KMS-11 (cell line): ENCODE results near the gene CLMN.

ENCODE experiments used
- H2AFZ ChIP-seq: fragments of 200-600 bp; sonication (generic); 2 replicates; pipeline ENCODE4 v1.6.1; 2016; ENCODE audit warnings: antibody characterized with exemption, mixed run types, low read depth
- H3K27ac ChIP-seq: fragments of 200-600 bp; sonication (generic); 2 replicates; pipeline ENCODE4 v1.6.1; 2016; ENCODE audit warnings: mild to moderate bottlenecking, mixed run types
- H3K27me3 ChIP-seq: fragments of 200-600 bp; sonication (generic); 2 replicates; pipeline ENCODE4 v1.6.1; 2017; ENCODE audit warnings: mild to moderate bottlenecking, low read depth, mixed run types, moderate library complexity; ENCODE audit not compliant: insufficient read depth
- H3K36me3 ChIP-seq: fragments of 200-600 bp; sonication (generic); 2 replicates; pipeline ENCODE4 v1.6.1; 2017; ENCODE audit warnings: mild to moderate bottlenecking, mixed run types; ENCODE audit not compliant: insufficient read depth
- H3K4me1 ChIP-seq: fragments of 200-600 bp; sonication (generic); 2 replicates; pipeline ENCODE4 v1.6.1; 2016; ENCODE audit warnings: mild to moderate bottlenecking, low read depth, mixed run types; ENCODE audit not compliant: poor library complexity, severe bottlenecking
- H3K4me2 ChIP-seq: fragments of 200-600 bp; sonication (generic); 2 replicates; pipeline ENCODE4 v1.7.0; 2016; ENCODE audit warnings: mild to moderate bottlenecking, mixed run types
- H3K4me3 ChIP-seq: fragments of 200-600 bp; sonication (generic); IDR thresholded peaks from 2 replicates; pipeline ENCODE4 v1.6.1; 2017; ENCODE audit warnings: low read depth, low read length, mixed read lengths; ENCODE audit not compliant: insufficient read depth
- H3K79me2 ChIP-seq: fragments of 200-600 bp; sonication (generic); 2 replicates; pipeline ENCODE4 v1.6.1; 2016; ENCODE audit warnings: low read depth, mixed run types; ENCODE audit not compliant: insufficient read depth
- H3K9ac ChIP-seq: fragments of 200-600 bp; sonication (generic); 2 replicates; pipeline ENCODE4 v1.6.1; 2016; ENCODE audit warnings: mild to moderate bottlenecking, mixed run types
- H4K20me1 ChIP-seq: fragments of 200-600 bp; sonication (generic); 2 replicates; pipeline ENCODE4 v1.6.1; 2016; ENCODE audit warnings: mild to moderate bottlenecking, mixed run types; ENCODE audit not compliant: insufficient read depth
- TF ChIP-seq, protein P1 (sequence below): fragments of 200-600 bp; sonication (generic); conservative IDR thresholded peaks from 2 replicates; pipeline ENCODE4 v1.6.1; 2017; ENCODE audit warnings: low read depth, mild to moderate bottlenecking, antibody characterized with exemption, low read length, moderate library complexity, mixed read lengths

CLMN gene

DNA sequence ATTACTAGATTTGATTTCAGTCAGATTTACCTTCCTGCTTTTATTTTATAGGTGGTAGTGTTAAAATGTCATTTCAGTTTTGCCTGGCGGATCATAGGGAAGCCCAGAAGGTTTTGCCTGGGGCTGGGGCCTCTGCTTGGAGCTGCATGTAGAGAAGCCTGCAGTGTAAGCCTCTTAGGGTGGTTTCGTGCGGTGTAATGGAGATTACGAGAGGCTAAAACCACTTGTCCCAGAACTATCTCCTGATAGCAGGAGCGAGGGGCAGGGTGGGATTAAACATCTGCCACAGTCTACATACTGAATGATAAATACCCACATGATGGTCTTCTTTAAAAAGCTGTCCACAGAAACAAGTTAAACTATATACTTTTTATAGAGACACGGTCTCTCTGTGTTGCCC is 127.4 kb downstream of the CLMN start:
- H3K79me2 ChIP-seq, result no peaks in the 10 kb centered on the region

DNA sequence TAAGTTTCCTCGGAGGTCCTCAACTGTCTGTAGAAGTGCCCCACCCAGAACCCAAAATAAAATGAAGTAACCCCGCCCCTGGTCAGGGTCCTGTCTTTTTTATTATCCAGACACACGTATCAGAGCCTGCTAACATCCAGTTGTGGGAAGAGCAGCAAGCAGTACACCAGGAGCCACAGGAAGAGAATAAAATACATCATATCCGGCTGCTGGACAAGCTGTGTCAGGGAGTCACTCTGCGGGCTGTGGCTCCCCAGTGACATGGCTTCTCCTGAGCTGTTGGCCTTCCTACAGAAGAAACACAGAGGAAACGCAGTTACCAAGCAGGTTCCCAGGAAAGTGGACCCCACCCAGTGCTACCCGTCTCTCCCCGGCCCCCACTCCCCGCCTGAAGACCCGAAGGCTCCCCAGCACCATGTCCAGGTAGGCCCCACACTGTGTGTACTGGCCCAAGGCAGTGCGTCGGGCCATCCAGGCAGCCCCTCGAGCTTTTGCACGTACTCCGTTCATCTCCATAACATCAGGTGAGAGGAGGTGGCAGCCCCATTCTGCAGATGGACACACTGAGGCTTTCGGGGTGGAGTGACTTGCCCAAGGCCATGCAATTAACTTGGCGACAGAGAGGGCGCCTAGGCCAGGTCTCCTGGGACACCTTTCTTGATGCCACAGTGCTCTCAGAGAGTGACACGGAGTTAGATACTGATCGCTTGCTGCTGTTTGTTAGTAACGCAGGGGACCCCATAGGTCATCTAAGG is 128.1 kb downstream of the CLMN start:
- Histone ChIP-seq H3K4me3 (no peak overlapping the region), H3K36me3 (no peaks in the 10 kb centered on the region), H3K4me1 (no peaks in the 10 kb centered on the region), H4K20me1 (no peaks in the 10 kb centered on the region), H3K4me2 (no peak overlapping the region), H2AFZ (no peak overlapping the region), H3K27me3 (no peaks in the 10 kb centered on the region), H3K79me2 (no peaks in the 10 kb centered on the region), H3K27ac (no peak overlapping the region), H3K9ac (no peak overlapping the region)
- TF ChIP-seq, protein P1, sequence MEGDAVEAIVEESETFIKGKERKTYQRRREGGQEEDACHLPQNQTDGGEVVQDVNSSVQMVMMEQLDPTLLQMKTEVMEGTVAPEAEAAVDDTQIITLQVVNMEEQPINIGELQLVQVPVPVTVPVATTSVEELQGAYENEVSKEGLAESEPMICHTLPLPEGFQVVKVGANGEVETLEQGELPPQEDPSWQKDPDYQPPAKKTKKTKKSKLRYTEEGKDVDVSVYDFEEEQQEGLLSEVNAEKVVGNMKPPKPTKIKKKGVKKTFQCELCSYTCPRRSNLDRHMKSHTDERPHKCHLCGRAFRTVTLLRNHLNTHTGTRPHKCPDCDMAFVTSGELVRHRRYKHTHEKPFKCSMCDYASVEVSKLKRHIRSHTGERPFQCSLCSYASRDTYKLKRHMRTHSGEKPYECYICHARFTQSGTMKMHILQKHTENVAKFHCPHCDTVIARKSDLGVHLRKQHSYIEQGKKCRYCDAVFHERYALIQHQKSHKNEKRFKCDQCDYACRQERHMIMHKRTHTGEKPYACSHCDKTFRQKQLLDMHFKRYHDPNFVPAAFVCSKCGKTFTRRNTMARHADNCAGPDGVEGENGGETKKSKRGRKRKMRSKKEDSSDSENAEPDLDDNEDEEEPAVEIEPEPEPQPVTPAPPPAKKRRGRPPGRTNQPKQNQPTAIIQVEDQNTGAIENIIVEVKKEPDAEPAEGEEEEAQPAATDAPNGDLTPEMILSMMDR, result no peak

More for the DNA sequence above, 127.4 kb downstream of the CLMN start:
- Histone ChIP-seq H4K20me1 (no peaks in the 10 kb centered on the region), H2AFZ (no peak overlapping the region), H3K9ac (no peak overlapping the region), H3K27ac (no peak overlapping the region), H3K36me3 (no peaks in the 10 kb centered on the region), H3K4me2 (no peak overlapping the region), H3K4me1 (no peaks in the 10 kb centered on the region), H3K4me3 (no peak overlapping the region), H3K27me3 (no peaks in the 10 kb centered on the region)
- TF ChIP-seq, protein P1, result no peak

DNA sequence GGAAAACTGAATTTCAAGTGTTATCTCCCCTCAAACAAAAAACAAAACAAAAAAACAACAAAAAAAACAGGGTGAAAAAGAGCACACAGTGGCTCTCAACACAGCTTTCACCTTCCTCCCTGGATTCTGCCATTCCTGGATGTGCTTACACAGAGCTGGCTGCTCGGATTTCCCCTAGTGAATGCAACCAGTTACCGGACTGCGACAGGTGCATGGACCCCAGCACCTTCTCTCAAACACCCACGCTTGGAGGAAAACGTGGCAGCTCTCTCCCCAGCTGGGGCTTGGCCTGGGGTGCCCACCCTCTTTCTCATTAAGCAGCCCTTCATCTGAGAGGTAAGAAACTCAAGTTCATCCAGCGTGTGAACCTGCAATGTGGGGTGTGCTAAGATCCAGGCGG is 128.9 kb downstream of the CLMN start:
- H3K79me2 ChIP-seq, result no peaks in the 10 kb centered on the region
- H3K36me3 ChIP-seq, result no peaks in the 10 kb centered on the region
- no peaks in the 10 kb centered on the region for H4K20me1 ChIP-seq
- H3K4me2 ChIP-seq, result no peak overlapping the region
- TF ChIP-seq, protein P1, result no peak
- no peak overlapping the region for H3K4me3 ChIP-seq
- no peak overlapping the region for H3K9ac ChIP-seq
- no peak overlapping the region for H2AFZ ChIP-seq
- no peaks in the 10 kb centered on the region for H3K27me3 ChIP-seq
- no peak overlapping the region for H3K27ac ChIP-seq
- H3K4me1 ChIP-seq, result no peaks in the 10 kb centered on the region

DNA sequence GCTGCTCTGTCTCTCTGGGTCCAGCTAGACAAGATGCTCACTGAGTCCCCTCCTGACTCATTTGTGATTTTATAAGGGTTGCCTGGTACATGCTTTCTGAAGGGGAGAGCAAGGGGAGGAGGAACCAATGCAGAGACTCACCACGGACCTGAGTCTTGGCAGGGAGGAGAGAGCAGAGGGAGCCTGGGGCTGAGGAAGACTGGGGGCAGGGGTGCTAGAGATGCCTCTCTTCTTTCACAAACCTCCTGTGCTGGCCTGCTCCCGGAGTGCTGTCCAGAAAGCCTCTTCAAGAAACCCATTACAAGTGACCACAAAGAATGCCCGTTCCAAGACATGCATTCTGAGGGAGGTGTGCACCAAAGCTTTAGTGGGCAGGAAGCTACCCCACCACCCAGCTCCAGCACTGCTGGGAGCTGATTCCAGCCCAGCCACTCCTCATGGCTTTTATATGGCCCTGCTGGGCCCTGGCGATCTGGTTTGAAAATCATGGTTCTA is 129.3 kb downstream of the CLMN start:
- Histone ChIP-seq H3K4me1 (no peaks in the 10 kb centered on the region), H3K27ac (no peak overlapping the region), H3K79me2 (no peaks in the 10 kb centered on the region), H3K9ac (no peak overlapping the region), H4K20me1 (no peaks in the 10 kb centered on the region), H3K27me3 (no peaks in the 10 kb centered on the region), H3K36me3 (no peaks in the 10 kb centered on the region), H3K4me3 (no peak overlapping the region), H2AFZ (no peak overlapping the region), H3K4me2 (no peak overlapping the region)
- TF ChIP-seq, protein P1, result no peak
